Upper lobe of right lung (tissue), 1 donor: ENCODE results near the gene C5orf58. TPM values are rescaled to one million over a fixed set of nuclear protein-coding genes. Genes with fewer than 3 reads are reported as not detected.

Experiments
- ATAC-seq: fragments of 200-7000 bp; cut with Tn5 transposase; one replicate; pipeline ENCODE4 v1.9.1; 2020; ENCODE audit warnings: mild to moderate bottlenecking, moderate library complexity
- DNase-seq: peaks from one replicate; pipeline ENCODE4 v3.0.0-alpha.2; 2020
- H3K27ac ChIP-seq: fragments of 200-600 bp; one replicate; pipeline ENCODE4 v1.8.0; 2022
- H3K27me3 ChIP-seq: fragments of 200-600 bp; one replicate; pipeline ENCODE4 v1.8.0; 2022; ENCODE audit warnings: mild to moderate bottlenecking
- H3K36me3 ChIP-seq: fragments of 200-600 bp; one replicate; pipeline ENCODE4 v1.8.0; 2022
- H3K4me1 ChIP-seq: fragments of 200-600 bp; one replicate; pipeline ENCODE4 v1.8.0; 2022
- H3K4me3 ChIP-seq: fragments of 200-600 bp; one replicate; pipeline ENCODE4 v1.8.0; 2022; ENCODE audit warnings: mild to moderate bottlenecking
- H3K9me3 ChIP-seq: fragments of 200-600 bp; one replicate; pipeline ENCODE4 v1.8.0; 2022
- intact Hi-C: fragments of 100-400 bp; cut with DNase I; formaldehyde crosslinking; loops from one replicate; pipeline ENCODE4 v1.11.0; 2022
- total RNA-seq: library from RNA; stranded (reverse); fragmentation: NEBNext Ultra II Directional; extraction: Animal tissue kit (Norgen Biotek cat#: 25700); gene quantifications from one replicate; pipeline ENCODE4 v1.2.1, GENCODE V29; 2021
- TF ChIP-seq, protein P1 (sequence below): fragments of 200-600 bp; IDR thresholded peaks from one replicate; pipeline ENCODE4 v1.8.0; 2022; ENCODE audit warnings: antibody characterized with exemption
- donor health status: DM: no; HTN: yes; CAD: no; lungs with severe emphysema.

The C5orf58 gene
- total RNA-seq, 1 donor from 2014 or later: not detected

- no peak overlapping the region for H3K27ac ChIP-seq
- intact Hi-C loops: loop anchor here (10.0 kb wide), 1 partner anchor 201 kb away; no protein-coding TSS in a partner anchor
- peaks cover 7% of the 10 kb centered on the region for H3K4me1 ChIP-seq
- DNase-seq (no peak), ATAC-seq (no peak)
- no peaks in the 10 kb centered on the region for H3K9me3 ChIP-seq
- no peaks in the 10 kb centered on the region for H3K27me3 ChIP-seq
- TF ChIP-seq, protein P1, sequence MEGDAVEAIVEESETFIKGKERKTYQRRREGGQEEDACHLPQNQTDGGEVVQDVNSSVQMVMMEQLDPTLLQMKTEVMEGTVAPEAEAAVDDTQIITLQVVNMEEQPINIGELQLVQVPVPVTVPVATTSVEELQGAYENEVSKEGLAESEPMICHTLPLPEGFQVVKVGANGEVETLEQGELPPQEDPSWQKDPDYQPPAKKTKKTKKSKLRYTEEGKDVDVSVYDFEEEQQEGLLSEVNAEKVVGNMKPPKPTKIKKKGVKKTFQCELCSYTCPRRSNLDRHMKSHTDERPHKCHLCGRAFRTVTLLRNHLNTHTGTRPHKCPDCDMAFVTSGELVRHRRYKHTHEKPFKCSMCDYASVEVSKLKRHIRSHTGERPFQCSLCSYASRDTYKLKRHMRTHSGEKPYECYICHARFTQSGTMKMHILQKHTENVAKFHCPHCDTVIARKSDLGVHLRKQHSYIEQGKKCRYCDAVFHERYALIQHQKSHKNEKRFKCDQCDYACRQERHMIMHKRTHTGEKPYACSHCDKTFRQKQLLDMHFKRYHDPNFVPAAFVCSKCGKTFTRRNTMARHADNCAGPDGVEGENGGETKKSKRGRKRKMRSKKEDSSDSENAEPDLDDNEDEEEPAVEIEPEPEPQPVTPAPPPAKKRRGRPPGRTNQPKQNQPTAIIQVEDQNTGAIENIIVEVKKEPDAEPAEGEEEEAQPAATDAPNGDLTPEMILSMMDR: no peak
- H3K36me3 ChIP-seq: no peaks in the 10 kb centered on the region
- H3K4me3 ChIP-seq: no peak overlapping the region
Observed at GRCh38 chr5:170223906-170224305, 8.9 kb upstream of the C5orf58 start.

DNA sequence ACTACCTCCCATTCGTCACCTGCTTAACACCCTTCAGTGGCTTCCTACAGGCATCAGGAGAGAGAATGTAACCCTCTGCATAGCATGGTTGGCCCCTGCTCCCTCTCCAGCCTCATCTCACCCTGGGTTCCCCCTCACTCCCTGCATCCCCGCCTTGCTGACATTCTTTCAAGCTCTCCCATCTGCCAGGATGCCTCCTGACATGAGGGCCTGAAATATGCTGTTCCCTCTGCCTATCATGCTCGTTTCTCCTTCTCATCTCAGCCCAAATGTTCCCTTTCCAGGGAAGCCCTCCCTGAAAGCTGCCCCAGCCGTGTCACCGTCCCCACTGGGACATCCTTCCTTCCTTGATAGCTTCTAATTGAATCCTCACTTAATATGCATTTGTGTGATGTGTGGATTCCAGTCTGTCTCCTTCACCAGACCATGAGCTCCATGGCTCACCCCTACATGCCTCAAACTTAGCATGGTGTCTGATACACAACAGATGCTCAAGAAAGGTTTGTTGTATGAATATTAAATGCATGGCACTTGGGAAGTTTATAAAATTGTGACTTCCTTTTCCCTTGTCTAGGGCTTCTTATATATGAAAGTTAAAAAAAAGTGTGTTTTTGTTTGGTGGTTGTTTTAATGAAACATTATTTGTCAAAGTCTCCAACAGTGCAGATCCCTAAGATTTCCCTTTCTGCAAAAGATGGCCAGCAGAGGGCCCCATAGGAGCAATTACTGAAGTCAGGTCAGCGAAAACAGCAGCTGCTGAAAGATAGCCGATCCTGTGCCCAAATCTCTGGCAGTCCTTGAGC is 7.3 kb upstream of the C5orf58 start:
- Histone ChIP-seq H3K27ac (no peak overlapping the region), H3K27me3 (no peaks in the 10 kb centered on the region), H3K36me3 (no peaks in the 10 kb centered on the region), H3K4me1 (peaks cover 11% of the 10 kb centered on the region), H3K9me3 (no peaks in the 10 kb centered on the region), H3K4me3 (no peak overlapping the region)
- intact Hi-C loops: loop anchor here (10.0 kb wide), 1 partner anchor 199 kb away; no protein-coding TSS in a partner anchor
- ATAC-seq (peak; percentile 88), DNase-seq (no peak)
- TF ChIP-seq, protein P1: peak; percentile 73

GRCh38 chr5:170226129-170226615 is 6.6 kb upstream of the C5orf58 start:
- ATAC-seq (no peak), DNase-seq (no peak)
- no peaks in the 10 kb centered on the region for H3K9me3 ChIP-seq
- H3K4me3 ChIP-seq: no peak overlapping the region
- H3K27ac ChIP-seq: no peak overlapping the region
- TF ChIP-seq, protein P1: no peak
- H3K4me1 ChIP-seq: peaks cover 11% of the 10 kb centered on the region
- H3K27me3 ChIP-seq: no peaks in the 10 kb centered on the region
- intact Hi-C loops: loop anchor here (10.0 kb wide), 1 partner anchor 199 kb away; no protein-coding TSS in a partner anchor
- no peaks in the 10 kb centered on the region for H3K36me3 ChIP-seq

- DNase-seq: no peak
- Histone ChIP-seq H3K36me3 (no peaks in the 10 kb centered on the region), H3K27ac (no peak overlapping the region), H3K27me3 (no peaks in the 10 kb centered on the region), H3K9me3 (no peaks in the 10 kb centered on the region), H3K4me3 (no peak overlapping the region), H3K4me1 (peaks cover 11% of the 10 kb centered on the region)
- ATAC-seq: peak; percentile 43
- intact Hi-C loops: loop anchor here (10.0 kb wide), 1 partner anchor 198 kb away; no protein-coding TSS in a partner anchor
- TF ChIP-seq, protein P1: no peak
Observed at GRCh38 chr5:170226661-170227060, 6.1 kb upstream of the C5orf58 start.

- no peaks in the 10 kb centered on the region for H3K27me3 ChIP-seq
- H3K4me3 ChIP-seq: no peak overlapping the region
- no peak for ATAC-seq
- peaks cover 4% of the 10 kb centered on the region for H3K4me1 ChIP-seq
- no peak overlapping the region for H3K27ac ChIP-seq
- DNase-seq: no peak
- intact Hi-C loops: loop anchor here (10.0 kb wide), 1 partner anchor 196 kb away; no protein-coding TSS in a partner anchor
- H3K9me3 ChIP-seq: no peaks in the 10 kb centered on the region
- no peaks in the 10 kb centered on the region for H3K36me3 ChIP-seq
- TF ChIP-seq, protein P1: no peak
Observed at GRCh38 chr5:170228762-170229435, 3.9 kb upstream of the C5orf58 start.
